ENCODE results near the gene PKP1.

PKP1 gene

DNA sequence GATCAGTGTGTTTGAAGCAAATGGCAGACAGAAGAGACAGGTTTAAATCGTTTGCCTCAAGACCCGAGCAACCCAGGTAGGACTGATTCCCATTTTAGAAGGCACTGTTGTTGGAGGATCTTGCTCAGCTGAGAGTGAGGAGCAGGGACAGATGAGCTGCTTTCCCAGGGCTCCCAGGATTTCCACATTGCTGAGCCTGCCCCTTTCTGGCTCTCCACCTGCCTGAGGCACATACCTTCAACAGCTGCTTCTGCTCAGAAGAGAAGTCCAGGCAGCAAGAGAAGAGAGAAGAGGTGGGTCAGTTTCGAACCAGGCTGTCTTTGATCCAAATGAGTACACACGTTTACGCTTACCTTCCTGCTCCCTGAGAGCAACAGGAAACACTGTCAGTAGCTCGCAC is 88.5 kb downstream of the PKP1 start (continued):
- TF ChIP-seq ZNF280D (tag by site-specific recombination; IDR thresholded peaks at IDR 0.05) (no peak), ZNF362 (tag by site-specific recombination; IDR thresholded peaks at IDR 0.05) (no peak), YY2 (tag by site-specific recombination; IDR thresholded peaks at IDR 0.05) (no peak), ZNF19 (tag by site-specific recombination; IDR thresholded peaks at IDR 0.05; ENCODE audit: low read depth) (no peak)

DNA sequence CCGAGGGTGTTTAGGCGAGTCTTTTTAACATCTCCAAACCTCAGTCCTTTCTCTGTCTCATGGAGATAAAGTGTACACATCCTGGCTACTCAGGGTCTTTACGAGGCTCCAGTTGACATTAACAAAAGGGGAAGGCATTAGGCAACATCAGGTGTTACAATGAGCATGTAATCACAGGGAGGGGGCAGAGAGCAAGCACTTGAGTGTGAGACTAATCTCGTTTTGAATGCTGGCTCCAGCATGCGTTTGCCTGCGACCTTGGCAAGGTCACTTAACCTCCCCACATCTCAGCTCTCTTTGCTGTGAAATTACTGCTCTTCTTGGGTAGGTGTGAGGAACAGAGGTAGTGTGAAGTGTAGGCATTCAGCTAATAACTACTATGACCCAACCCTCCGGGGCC is 91.1 kb downstream of the PKP1 start:
- POLR2A ChIA-PET, result no interaction called here
- H3K27ac ChIP-seq (ENCODE audit: extremely low read depth, low read depth, low read length), result no peak overlapping the region

More for the DNA sequence above, 91.1 kb downstream of the PKP1 start:
- no peak overlapping the region for H3K4me3 ChIP-seq (ENCODE audit: low read depth, low read length)
- TF ChIP-seq ZSCAN5A (tag by site-specific recombination; IDR thresholded peaks at IDR 0.05) (no peak), ZNF510 (tag by site-specific recombination; IDR thresholded peaks at IDR 0.05; ENCODE audit: insufficient replicate concordance) (no peak), ZNF114 (tag by site-specific recombination; IDR thresholded peaks at IDR 0.05) (no peak), ZNF16 (tag by site-specific recombination; IDR thresholded peaks at IDR 0.05; ENCODE audit: low read depth) (no peak), ZNF24 (tag by site-specific recombination; IDR thresholded peaks at IDR 0.05) (no peak), ZNF610 (tag by site-specific recombination; IDR thresholded peaks at IDR 0.05; ENCODE audit: borderline replicate concordance) (no peak), ZNF239 (tag by site-specific recombination; IDR thresholded peaks at IDR 0.05) (no peak), ZBTB48 (tag by site-specific recombination; IDR thresholded peaks at IDR 0.05) (no peak), TRIM28 (IDR thresholded peaks at IDR 0.05; ENCODE audit: borderline replicate concordance, low read length) (no peak), ZNF311 (tag by site-specific recombination; IDR thresholded peaks at IDR 0.05; ENCODE audit: borderline replicate concordance) (no peak), ZNF140 (tag by site-specific recombination; IDR thresholded peaks at IDR 0.05) (no peak), ZNF776 (tag by site-specific recombination; IDR thresholded peaks at IDR 0.05; ENCODE audit: borderline replicate concordance) (no peak), ZNF670 (tag by site-specific recombination; IDR thresholded peaks at IDR 0.05; ENCODE audit: low read depth) (no peak), ZNF558 (tag by site-specific recombination; IDR thresholded peaks at IDR 0.05) (no peak), ZNF677 (tag by site-specific recombination; IDR thresholded peaks at IDR 0.05) (no peak), ZNF843 (tag by site-specific recombination; IDR thresholded peaks at IDR 0.05) (no peak), ZNF2 (tag by site-specific recombination; IDR thresholded peaks at IDR 0.05) (no peak)
- TF ChIP-seq, protein P1, sequence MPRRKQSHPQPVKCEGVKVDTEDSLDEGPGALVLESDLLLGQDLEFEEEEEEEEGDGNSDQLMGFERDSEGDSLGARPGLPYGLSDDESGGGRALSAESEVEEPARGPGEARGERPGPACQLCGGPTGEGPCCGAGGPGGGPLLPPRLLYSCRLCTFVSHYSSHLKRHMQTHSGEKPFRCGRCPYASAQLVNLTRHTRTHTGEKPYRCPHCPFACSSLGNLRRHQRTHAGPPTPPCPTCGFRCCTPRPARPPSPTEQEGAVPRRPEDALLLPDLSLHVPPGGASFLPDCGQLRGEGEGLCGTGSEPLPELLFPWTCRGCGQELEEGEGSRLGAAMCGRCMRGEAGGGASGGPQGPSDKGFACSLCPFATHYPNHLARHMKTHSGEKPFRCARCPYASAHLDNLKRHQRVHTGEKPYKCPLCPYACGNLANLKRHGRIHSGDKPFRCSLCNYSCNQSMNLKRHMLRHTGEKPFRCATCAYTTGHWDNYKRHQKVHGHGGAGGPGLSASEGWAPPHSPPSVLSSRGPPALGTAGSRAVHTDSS (tag by site-specific recombination; IDR thresholded peaks at IDR 0.05), result no peak
- TF ChIP-seq, protein P2, sequence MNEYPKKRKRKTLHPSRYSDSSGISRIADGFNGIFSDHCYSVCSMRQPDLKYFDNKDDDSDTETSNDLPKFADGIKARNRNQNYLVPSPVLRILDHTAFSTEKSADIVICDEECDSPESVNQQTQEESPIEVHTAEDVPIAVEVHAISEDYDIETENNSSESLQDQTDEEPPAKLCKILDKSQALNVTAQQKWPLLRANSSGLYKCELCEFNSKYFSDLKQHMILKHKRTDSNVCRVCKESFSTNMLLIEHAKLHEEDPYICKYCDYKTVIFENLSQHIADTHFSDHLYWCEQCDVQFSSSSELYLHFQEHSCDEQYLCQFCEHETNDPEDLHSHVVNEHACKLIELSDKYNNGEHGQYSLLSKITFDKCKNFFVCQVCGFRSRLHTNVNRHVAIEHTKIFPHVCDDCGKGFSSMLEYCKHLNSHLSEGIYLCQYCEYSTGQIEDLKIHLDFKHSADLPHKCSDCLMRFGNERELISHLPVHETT (tag by site-specific recombination; IDR thresholded peaks at IDR 0.05), result no peak
- H3K9me3 ChIP-seq (ENCODE audit: control insufficient read depth, insufficient read depth, low read depth, low read length), result no peaks in the 10 kb centered on the region
- H3K4me1 ChIP-seq (ENCODE audit: control insufficient read depth, insufficient read depth, low read length), result no peaks in the 10 kb centered on the region
- CTCF ChIA-PET, result interaction anchor here (0.5 to 5.9 kb wide), 5 partner anchors 11 to 402 kb away, joined by 3 to 52 read pairs (median 7); no protein-coding TSS in a partner anchor
- no peaks in the 10 kb centered on the region for H3K36me3 ChIP-seq (ENCODE audit: control insufficient read depth in 2 of 2, insufficient read depth in 1 of 2, low read length in 2 of 2)

Measured in HEK293 (cell line).